A549 treated with Hydrocortisone at 1 μM for 4 hours (cell line): ENCODE results near the gene ARHGEF25. TPM values are rescaled to one million over a fixed set of nuclear protein-coding genes. Genes with fewer than 3 reads are reported as not detected.

Experiments
- total RNA-seq: library from RNA; stranded (reverse); fragments of 200-300 nt; extraction: Qiagen RNA extraction; gene quantifications from 5 replicates; pipeline ENCODE4 v1.2.3, GENCODE V29; 2022

The ARHGEF25 gene
- 4.2 to 6.7 TPM (median 5.7 TPM) in 5 replicates for total RNA-seq

DNA sequence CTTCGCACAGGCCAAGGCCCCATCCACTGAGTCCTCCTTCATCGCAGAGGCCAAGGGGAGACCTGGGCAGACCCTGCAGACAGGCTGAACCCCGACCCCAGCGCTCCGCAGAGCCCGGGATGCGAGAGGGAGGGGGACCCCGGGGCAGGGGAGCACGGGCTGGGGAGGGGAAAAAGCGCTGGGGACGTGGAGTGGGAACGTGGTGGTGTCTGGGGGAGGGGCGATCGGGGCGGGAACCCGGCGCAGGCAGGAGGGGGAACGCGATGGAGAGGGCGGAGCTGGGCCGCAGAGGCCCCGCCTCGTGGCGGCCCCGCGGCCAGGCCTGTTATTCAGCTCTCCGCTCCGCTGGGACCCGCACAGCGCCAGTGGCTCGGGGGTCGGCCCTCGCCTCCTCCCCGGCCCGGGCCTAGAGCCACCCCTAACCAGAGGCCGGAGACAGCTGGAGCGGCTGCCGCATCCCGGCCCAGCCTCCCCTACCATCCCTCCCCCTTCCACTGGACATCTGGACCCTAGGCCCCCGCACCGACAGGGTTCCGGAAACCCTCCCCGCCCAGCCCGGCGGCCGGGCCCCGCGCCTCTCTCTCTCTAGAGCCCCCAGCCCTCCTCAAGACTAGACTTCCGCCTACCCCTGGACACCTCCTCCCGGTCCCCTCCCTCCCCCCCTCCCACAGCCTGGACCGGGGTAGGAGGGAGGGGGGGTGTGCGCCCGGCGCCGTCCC lies at the start of gene ARHGEF25:
Gene ARHGEF25, plus strand, starts transcription at position 328 of the 719 bp plus-strand sequence. CDS start 460 bp downstream, outside the sequence.

DNA sequence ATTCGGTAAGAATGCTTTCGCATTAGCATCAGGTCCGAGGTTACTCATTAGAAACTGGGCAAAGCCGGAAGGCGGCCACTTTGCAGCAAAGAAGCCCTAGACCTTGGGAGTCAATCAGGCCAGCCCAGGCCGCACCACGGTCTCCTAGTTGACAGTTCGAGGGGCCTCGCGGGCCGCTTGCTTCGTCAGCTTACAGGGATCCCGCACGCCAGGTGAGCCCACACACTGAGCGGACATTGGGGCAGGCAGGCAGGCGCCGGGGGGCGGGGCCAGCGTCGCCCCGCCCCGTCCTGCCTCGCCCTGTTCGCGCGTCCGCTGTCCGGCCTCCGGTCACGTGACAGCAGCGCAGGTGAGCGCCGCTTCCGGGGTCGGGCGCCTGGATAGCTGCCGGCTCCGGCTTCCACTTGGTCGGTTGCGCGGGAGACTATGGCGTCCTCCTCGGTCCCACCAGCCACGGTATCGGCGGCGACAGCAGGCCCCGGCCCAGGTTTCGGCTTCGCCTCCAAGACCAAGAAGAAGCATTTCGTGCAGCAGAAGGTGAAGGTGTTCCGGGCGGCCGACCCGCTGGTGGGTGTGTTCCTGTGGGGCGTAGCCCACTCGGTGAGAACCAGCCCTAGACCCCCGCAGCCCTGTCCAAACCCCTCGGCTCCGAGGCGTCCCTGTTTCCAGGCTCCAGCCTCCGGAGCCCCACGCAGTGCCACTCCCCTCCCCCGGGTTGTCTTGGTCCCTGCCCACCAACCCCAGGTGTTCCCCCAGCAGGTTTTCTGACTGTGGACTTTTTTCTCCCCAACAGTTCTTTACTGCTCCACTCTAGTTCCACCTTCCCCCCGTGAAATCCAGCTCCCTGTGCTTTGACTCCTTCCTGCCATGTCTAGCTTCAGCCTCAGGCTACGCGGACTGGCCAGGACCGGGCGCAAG lies 20.1 kb upstream of the ARHGEF25 start, which contains the start of gene PIP4K2C:
Gene PIP4K2C, plus strand, starts transcription at position 329 of the 918 bp plus-strand sequence. Its CDS starts 98 bp downstream, at position 427.

DNA sequence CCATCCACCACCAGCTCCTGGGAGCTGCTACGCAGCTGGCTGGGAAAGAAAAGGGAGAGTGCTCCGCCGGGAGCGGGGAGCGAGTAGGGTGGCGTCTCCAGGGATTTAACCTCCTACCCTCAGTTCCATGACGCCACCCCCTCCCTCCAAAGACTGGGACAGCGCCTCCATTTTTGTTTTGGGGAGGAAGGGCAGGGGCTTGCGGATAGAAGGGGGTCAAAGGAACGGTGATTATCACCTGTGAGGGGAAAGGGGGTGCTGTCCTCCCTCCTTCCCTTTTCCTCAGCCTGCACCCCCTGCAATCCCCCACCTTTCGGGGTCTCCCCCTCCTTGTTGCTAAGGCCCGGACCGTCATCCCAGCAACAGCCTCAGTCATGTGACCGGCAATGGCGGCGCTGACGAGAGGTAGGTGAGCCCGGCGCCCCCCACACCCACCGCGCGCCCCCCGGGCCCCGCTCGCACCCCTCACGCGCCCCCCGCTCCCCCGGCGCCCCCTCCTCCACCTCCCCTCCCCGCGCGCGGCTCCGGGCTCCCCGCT lies 6.7 kb upstream of the ARHGEF25 start, which contains the start of gene DTX3:
Gene DTX3, plus strand, starts transcription at position 371 of the 538 bp plus-strand sequence. CDS start 1,694 bp downstream, outside the sequence.

DNA sequence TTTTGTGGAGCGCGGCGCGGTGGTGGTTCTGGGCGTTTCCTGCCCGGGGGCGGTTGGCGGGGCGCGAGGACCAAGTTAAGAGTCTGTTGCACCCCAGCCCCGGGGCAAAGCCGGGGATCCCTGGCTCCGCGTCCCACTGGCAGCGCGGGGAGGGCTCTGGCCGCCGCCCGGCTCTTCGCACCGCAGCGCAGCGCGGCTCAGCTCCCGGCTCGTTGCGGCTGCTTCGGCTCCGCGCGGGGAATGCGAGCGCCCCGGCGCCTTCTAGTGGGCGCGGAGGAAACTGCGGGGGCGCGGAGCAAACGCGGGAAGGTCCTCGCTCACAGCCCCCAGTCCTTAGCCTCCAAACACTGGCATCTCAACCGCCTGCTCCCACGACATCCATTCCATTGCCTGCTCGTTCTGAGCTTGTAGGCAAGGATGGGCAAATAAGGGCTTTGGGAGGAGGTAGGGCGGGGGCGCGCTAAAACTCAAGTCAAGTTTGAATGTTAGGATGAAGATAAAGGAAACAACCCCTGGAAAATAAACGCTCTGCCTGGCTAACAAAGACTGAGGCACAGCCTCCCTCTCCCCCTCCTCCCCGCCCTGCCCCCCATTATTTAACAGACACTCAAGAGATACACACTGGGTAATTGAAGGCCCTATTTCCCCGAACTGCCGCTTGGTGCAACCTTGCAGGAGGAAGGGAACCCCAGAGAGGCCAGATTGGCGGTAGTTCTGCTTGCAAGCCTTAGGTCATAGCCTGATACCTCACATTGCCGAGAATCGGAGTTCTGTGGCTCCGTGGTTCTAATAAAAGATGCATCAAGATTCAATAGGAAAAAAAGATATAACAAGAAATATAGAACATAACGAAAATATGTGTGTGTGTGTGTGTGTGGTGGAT lies 22.0 kb downstream of the ARHGEF25 start, which contains the start of gene B4GALNT1:
Gene B4GALNT1, minus strand, starts transcription at position 244 of the 883 bp plus-strand sequence. CDS start 1,069 bp downstream, outside the sequence.

Other genes starting within 250 kb of the ARHGEF25 start
- 7.6 to 9.8 TPM (median 8.0 TPM) in 5 replicates for gene R3HDM2, start 180.4 kb upstream of the ARHGEF25 start, total RNA-seq
- 0.05 TPM in 1 of 5 replicates, not detected in the others for gene INHBC, start 176.7 kb upstream of the ARHGEF25 start, total RNA-seq
- gene INHBE, start 156.1 kb upstream of the ARHGEF25 start, total RNA-seq: 0.05 to 0.09 TPM in 2 of 5 replicates, not detected in the others
- 4.5 to 6.2 TPM (median 5.6 TPM) in 5 replicates for gene GLI1, start 151.7 kb upstream of the ARHGEF25 start, total RNA-seq
- gene ARHGAP9, start 131.6 kb upstream of the ARHGEF25 start, total RNA-seq: 0.17 to 0.62 TPM (median 0.38 TPM) in 5 replicates
- gene MARS1, start 123.4 kb upstream of the ARHGEF25 start, total RNA-seq: 125 to 280 TPM (median 129 TPM) in 5 replicates
- 23.0 to 31.1 TPM (median 26.3 TPM) in 5 replicates for gene DDIT3, start 90.9 kb upstream of the ARHGEF25 start, total RNA-seq
- gene MBD6, start 88.6 kb upstream of the ARHGEF25 start, total RNA-seq: 20.1 to 28.9 TPM (median 27.2 TPM) in 5 replicates
- gene DCTN2, start 64.2 kb upstream of the ARHGEF25 start, total RNA-seq: 115 to 190 TPM (median 121 TPM) in 5 replicates
- 0.17 to 0.23 TPM (median 0.18 TPM) in 5 replicates for gene KIF5A, start 61.4 kb upstream of the ARHGEF25 start, total RNA-seq
- gene PIP4K2C, start 20.2 kb upstream of the ARHGEF25 start, total RNA-seq: 38.4 to 53.3 TPM (median 39.1 TPM) in 5 replicates
- 16.2 to 18.9 TPM (median 18.6 TPM) in 5 replicates for gene DTX3, start 6.6 kb upstream of the ARHGEF25 start, total RNA-seq
- gene B4GALNT1, start 21.8 kb downstream of the ARHGEF25 start, total RNA-seq: 38.5 to 45.9 TPM (median 42.8 TPM) in 5 replicates
- 110 to 134 TPM (median 114 TPM) in 5 replicates for gene OS9, start 82.7 kb downstream of the ARHGEF25 start, total RNA-seq
- 0.09 to 0.23 TPM (median 0.12 TPM) in 5 replicates for gene AGAP2, start 127.3 kb downstream of the ARHGEF25 start, total RNA-seq
- 15.6 to 23.5 TPM (median 17.6 TPM) in 5 replicates for gene TSPAN31, start 133.6 kb downstream of the ARHGEF25 start, total RNA-seq
- gene CDK4, start 140.9 kb downstream of the ARHGEF25 start, total RNA-seq: 235 to 292 TPM (median 248 TPM) in 5 replicates
- 6.4 to 8.5 TPM (median 8.3 TPM) in 5 replicates for gene MARCHF9, start 143.7 kb downstream of the ARHGEF25 start, total RNA-seq
- gene CYP27B1, start 155.6 kb downstream of the ARHGEF25 start, total RNA-seq: 2.0 to 3.3 TPM (median 2.2 TPM) in 5 replicates
- 45.7 to 51.1 TPM (median 49.3 TPM) in 5 replicates for gene METTL1, start 160.7 kb downstream of the ARHGEF25 start, total RNA-seq
- 4.0 to 6.5 TPM (median 5.0 TPM) in 5 replicates for gene EEF1AKMT3, start 161.2 kb downstream of the ARHGEF25 start, total RNA-seq
- gene TSFM, start 171.4 kb downstream of the ARHGEF25 start, total RNA-seq: 63.4 to 77.1 TPM (median 70.8 TPM) in 5 replicates
- 0.21 to 1.0 TPM (median 0.44 TPM) in 5 replicates for gene AVIL, start 207.3 kb downstream of the ARHGEF25 start, total RNA-seq
- gene CTDSP2, start 235.3 kb downstream of the ARHGEF25 start, total RNA-seq: 41.9 to 54.2 TPM (median 48.0 TPM) in 5 replicates